GM12878 (cell line): ENCODE results near the gene CYP27A1. TPM values are rescaled to one million over a fixed set of nuclear protein-coding genes. Genes with fewer than 3 reads are reported as not detected.

Source experiments
- ATAC-seq: fragments of 200-7000 bp; cut with Tn5 transposase; 3 replicates; pipeline ENCODE4 v1.9.1; 2020; ENCODE audit warnings: mild to moderate bottlenecking, moderate library complexity
- BruUV-seq: library from RNA; stranded (reverse); fragments of 400-500 nt; replicated peaks from 2 replicates; lab custom pipeline; 2021; lab: Mats Ljungman, UMichigan
- CTCF ChIA-PET: fragments of 300-600 bp; sonication (Branson Sonifier 250); formaldehyde crosslinking; extraction: SDS; loops from one replicate; lab custom pipeline; 2021; ENCODE audit warnings: inconsistent platforms; lab: Yijun Ruan, JAX
- POLR2A ChIA-PET: fragments of 350-600 bp; formaldehyde crosslinking; extraction: SDS; loops from one replicate; lab custom pipeline; 2021; ENCODE audit warnings: inconsistent platforms; lab: Charles Lee
- RAD21 ChIA-PET: fragments of 300-600 bp; sonication (Branson Sonifier 250); formaldehyde crosslinking; loops from one replicate; lab custom pipeline; 2023; ENCODE audit warnings: antibody characterized with exemption; ENCODE audit not compliant: unreplicated experiment; lab: Charles Lee
- SMC1A ChIA-PET: fragments of 300-600 bp; sonication (Branson Sonifier 250); formaldehyde crosslinking; loops from one replicate; lab custom pipeline; 2023; ENCODE audit not compliant: unreplicated experiment, uncharacterized antibody; lab: Charles Lee
- DNase-seq: peaks from one replicate; pipeline ENCODE4 v3.0.0-alpha.2; 2011; ENCODE audit warnings: low read depth, low spot score
- FAIRE-seq: peaks from 3 replicates; lab custom pipeline; 2011; peaks lifted over from hg19 to GRCh38; lab: Jason Lieb, UNC
- H2AFZ ChIP-seq: 2 replicates; pipeline ENCODE4 v1.6.0; 2011; ENCODE audit warnings: low read depth, low read length, control low read depth; ENCODE audit not compliant: control insufficient read depth
- H3K27ac ChIP-seq: 2 replicates; pipeline ENCODE4 v1.5.1; 2011; ENCODE audit warnings: control low read depth; ENCODE audit not compliant: control insufficient read depth, insufficient read depth
- H3K27me3 ChIP-seq, 2 experiments: replicated peaks in 1 of 2; 2 replicates each; pipeline versions ENCODE4 v1.6.0 to v1.6.1; 2011; ENCODE audit warnings: low read length in 1 of 2; ENCODE audit not compliant: control insufficient read depth in 2 of 2, insufficient read depth in 2 of 2
- H3K36me3 ChIP-seq, 2 experiments: 2 replicates each; pipeline ENCODE4 v1.5.1; 2011; ENCODE audit warnings: low read length in 1 of 2; ENCODE audit not compliant: control insufficient read depth in 2 of 2, insufficient read depth in 2 of 2
- H3K4me1 ChIP-seq: 2 replicates; pipeline ENCODE4 v1.6.1; 2011; ENCODE audit warnings: mild to moderate bottlenecking, low read length, moderate library complexity, mixed read lengths; ENCODE audit not compliant: control insufficient read depth, insufficient read depth
- H3K4me2 ChIP-seq: 2 replicates; pipeline ENCODE4 v1.6.0; 2011; ENCODE audit warnings: control low read depth; ENCODE audit not compliant: control insufficient read depth, insufficient read depth
- H3K4me3 ChIP-seq: fragments of 200-600 bp; sonication (generic); 2 replicates; pipeline ENCODE4 v1.5.1; 2016
- H3K79me2 ChIP-seq: 2 replicates; pipeline ENCODE4 v1.6.0; 2011; ENCODE audit warnings: low read length; ENCODE audit not compliant: control insufficient read depth, insufficient read depth
- H3K9ac ChIP-seq: 2 replicates; pipeline ENCODE4 v1.8.0; 2011; ENCODE audit warnings: low read length, control low read depth, mixed read lengths; ENCODE audit not compliant: control insufficient read depth, insufficient read depth
- H3K9me3 ChIP-seq: replicated peaks from 3 replicates; pipeline ENCODE4 v1.5.1; 2011; ENCODE audit warnings: mild to moderate bottlenecking, low read length; ENCODE audit not compliant: control insufficient read depth, insufficient read depth
- H4K20me1 ChIP-seq: 2 replicates; pipeline ENCODE4 v1.6.0; 2011; ENCODE audit not compliant: control insufficient read depth, insufficient read depth
- CBX5 ChIP-seq: sonication (generic); IDR thresholded peaks from 2 replicates; pipeline ENCODE4 v1.6.1; 2016; ENCODE audit warnings: low read depth, moderate library complexity, mild to moderate bottlenecking, inconsistent platforms
- CHD4 ChIP-seq: fragments of 200-600 bp; sonication (generic); IDR thresholded peaks from 2 replicates; pipeline ENCODE4 v1.6.1; 2016; ENCODE audit warnings: mild to moderate bottlenecking
- E2F8 ChIP-seq: fragments of 450-650 bp; IDR thresholded peaks from 2 replicates; pipeline ENCODE4 v1.6.1; 2018; ENCODE audit warnings: mild to moderate bottlenecking, low read depth, moderate library complexity; ENCODE audit not compliant: partially characterized antibody
- MEF2B ChIP-seq: fragments of 450-650 bp; IDR thresholded peaks from 2 replicates; pipeline ENCODE4 v1.6.1; 2018; ENCODE audit warnings: mild to moderate bottlenecking, moderate library complexity; ENCODE audit not compliant: partially characterized antibody, poor library complexity, severe bottlenecking
- PAX8 ChIP-seq: fragments of 450-650 bp; IDR thresholded peaks from 2 replicates; pipeline ENCODE4 v1.6.1; 2017; ENCODE audit warnings: mild to moderate bottlenecking, moderate library complexity
- PML ChIP-seq: IDR thresholded peaks from 2 replicates; pipeline ENCODE4 v1.6.1; 2012; ENCODE audit warnings: low read length, inconsistent platforms
- SIN3A ChIP-seq: IDR thresholded peaks from 2 replicates; pipeline ENCODE4 v1.6.1; 2012; ENCODE audit warnings: low read depth, low read length, improper control_type of control experiment
- SMC3 ChIP-seq: IDR thresholded peaks from 2 replicates; pipeline ENCODE4 v1.6.1; 2011; ENCODE audit warnings: low read length, improper control_type of control experiment, borderline replicate concordance
- SP1 ChIP-seq: IDR thresholded peaks from one replicate; pipeline ENCODE4 v1.6.1; 2011; ENCODE audit warnings: low read depth, low read length
- SREBF2 ChIP-seq: IDR thresholded peaks from 2 replicates; pipeline ENCODE4 v1.6.1; 2012; ENCODE audit warnings: mild to moderate bottlenecking, low read length
- TARDBP ChIP-seq: IDR thresholded peaks from 2 replicates; pipeline ENCODE4 v1.6.1; 2016; ENCODE audit warnings: borderline replicate concordance
- ZBTB33 ChIP-seq: fragments of 450-650 bp; IDR thresholded peaks from 2 replicates; pipeline ENCODE4 v1.6.1; 2017; ENCODE audit warnings: mild to moderate bottlenecking
- WGBS: methylation state at CpG from one replicate; pipeline ENCODE4 v1.1.6; 2016; ENCODE audit warnings: low lambda C conversion rate; ENCODE audit not compliant: insufficient replicate concordance, insufficient coverage; ENCODE audit errors: missing lambda C conversion rate; 5-methylcytosine and 5-hydroxymethylcytosine counted together
- in situ Hi-C: fragments of 300-500 bp; cut with MboI; formaldehyde crosslinking; loops from 9 replicates; pipeline ENCODE4 v1.14.3; 2018; ENCODE audit warnings: mixed read lengths
- intact Hi-C: fragments of 100-400 bp; cut with micrococcal nuclease; formaldehyde crosslinking; loops from one replicate; pipeline ENCODE4 v1.14.2; 2022; ENCODE audit not compliant: unreplicated experiment
- polyA plus RNA-seq, 11 experiments: library from polyadenylated mRNA; depleted of rRNA in 4 of 11; unstranded in 6 of 11; stranded (reverse) in 5 of 11; fragments of >200 nt; fragmentation: Nextera tagmentation in 4 of 11; fragmentation: Illumina TruSeq in 1 of 11; extraction: Ambion mirVana in 4 of 11; extraction: Trizol in 1 of 11; gene quantifications; 1 replicate in 1 of 11; 2 replicates in 10 of 11; pipeline versions ENCODE4 v1.2.1 to v1.2.3, GENCODE V29; 2011 to 2016; ENCODE audit warnings: inconsistent platforms in 2 of 11, missing spikeins in 2 of 11, low read depth in 1 of 11
- total RNA-seq, 4 experiments: library from RNA; depleted of rRNA in 3 of 4; stranded (reverse); fragments of >200 nt in 3 of 4; fragmentation: Illumina TruSeq in 1 of 4; extraction: Trizol in 1 of 4; gene quantifications; 2 replicates each; pipeline versions ENCODE4 v1.2.1 to v1.2.3, GENCODE V29; 2013 to 2021
- TF ChIP-seq, protein P1 (sequence below): fragments of 450-650 bp; IDR thresholded peaks from 2 replicates; pipeline ENCODE4 v1.6.1; 2014; ENCODE audit warnings: mild to moderate bottlenecking

Gene CYP27A1
- total and polyA plus RNA-seq, 10 of the 15 experiments (the other 5 are each of a cell fraction or from before 2014, with no cell fraction given): 0.11 to 0.72 (median 0.18) TPM; not detected in 2

DNA sequence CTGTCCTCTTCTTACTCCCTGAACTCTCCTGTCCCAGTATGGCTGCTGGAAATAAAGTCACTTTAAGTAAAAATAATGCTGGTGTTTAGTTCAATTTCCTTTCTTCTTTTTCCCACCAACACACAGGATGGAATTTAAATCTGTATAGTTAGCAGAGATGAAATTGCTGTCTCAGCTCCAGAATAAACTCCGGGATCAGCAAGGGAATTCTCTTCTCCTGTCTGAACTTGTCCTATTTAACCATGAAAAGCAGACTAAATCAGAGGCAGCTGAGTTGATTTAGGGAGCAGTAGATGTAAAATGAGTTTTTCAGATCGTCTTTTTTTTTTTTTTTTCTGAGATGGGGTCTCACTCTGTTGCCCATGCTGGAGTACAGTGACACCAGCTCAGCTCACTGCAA is 45.4 kb upstream of the CYP27A1 start:
- Histone ChIP-seq H4K20me1 (no peaks in the 10 kb centered on the region), H3K9me3 (no peaks in the 10 kb centered on the region; the same call in 2 of the 3 replicates), H3K9ac (no peak overlapping the region), H3K27ac (no peak overlapping the region), H3K4me1 (peaks cover 12% of the 10 kb centered on the region), H3K27me3 (no peaks in the 10 kb centered on the region), H3K79me2 (peaks cover 12% of the 10 kb centered on the region), H2AFZ (no peak overlapping the region), H3K36me3 (peaks cover 8 to 12% of the 10 kb centered on the region in 2 experiments; a peak in 3 of 4 replicates), H3K4me2 (no peak overlapping the region), H3K4me3 (no peak overlapping the region)
- FAIRE-seq: no peak
- in situ Hi-C loops: no loop called here
- TF ChIP-seq SIN3A (no peak), ZBTB33 (no peak), CBX5 (no peak), PML (no peak), SMC3 (no peak), TARDBP (no peak), MEF2B (no peak), SREBF2 (no peak), PAX8 (no peak), CHD4 (no peak), SP1 (no peak), E2F8 (no peak)
- TF ChIP-seq, protein P1, sequence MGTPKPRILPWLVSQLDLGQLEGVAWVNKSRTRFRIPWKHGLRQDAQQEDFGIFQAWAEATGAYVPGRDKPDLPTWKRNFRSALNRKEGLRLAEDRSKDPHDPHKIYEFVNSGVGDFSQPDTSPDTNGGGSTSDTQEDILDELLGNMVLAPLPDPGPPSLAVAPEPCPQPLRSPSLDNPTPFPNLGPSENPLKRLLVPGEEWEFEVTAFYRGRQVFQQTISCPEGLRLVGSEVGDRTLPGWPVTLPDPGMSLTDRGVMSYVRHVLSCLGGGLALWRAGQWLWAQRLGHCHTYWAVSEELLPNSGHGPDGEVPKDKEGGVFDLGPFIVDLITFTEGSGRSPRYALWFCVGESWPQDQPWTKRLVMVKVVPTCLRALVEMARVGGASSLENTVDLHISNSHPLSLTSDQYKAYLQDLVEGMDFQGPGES: no peak
- RAD21 ChIA-PET: no interaction called here
- DNase-seq: no peak
- no peak for ATAC-seq
- intact Hi-C loops: no loop called here
- SMC1A ChIA-PET: no interaction called here
- WGBS: 94% methylated on average over 2 of the region's 2 CpGs
- POLR2A ChIA-PET: no interaction called here
- CTCF ChIA-PET: interaction anchor here (0.7 to 0.9 kb wide), 2 partner anchors 9 to 13 kb away, joined by 3 read pairs; no protein-coding TSS in a partner anchor
- BruUV-seq: no TSS peak
